Measurements from ENCODE around the gene LSM3. TPM values are rescaled to one million over a fixed set of nuclear protein-coding genes. Genes with fewer than 3 reads are reported as not detected.
A peak's percentile ranks its signal among the peaks of the same experiment; 100 is the strongest.

Gene LSM3
- total RNA-seq, 1 donor from 2014 or later: 9.5 TPM

DNA sequence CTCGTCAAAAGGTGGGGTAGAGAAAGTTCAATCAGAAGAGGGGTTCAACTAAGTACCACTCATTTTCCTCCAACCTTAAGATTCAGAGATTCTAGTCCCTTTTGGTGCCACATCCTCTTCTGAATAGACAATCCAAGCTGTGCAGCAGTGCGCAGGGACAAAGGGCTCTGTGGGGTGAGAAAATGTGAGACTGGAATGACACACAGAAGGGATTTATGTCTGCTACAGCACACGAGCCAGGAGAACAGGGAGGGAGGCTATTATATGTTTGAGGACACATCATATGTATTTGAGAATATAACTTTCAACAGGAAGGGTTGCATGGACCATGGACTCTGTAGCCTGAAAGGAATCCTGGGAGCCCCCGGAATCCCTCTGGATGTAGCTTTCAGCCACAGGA, 33.0 kb downstream of the LSM3 start:
- no peak for TF ChIP-seq EZH2 (IDR thresholded peaks at IDR 0.05; ENCODE audit: insufficient read depth, low read length)
- TF ChIP-seq, protein P1, sequence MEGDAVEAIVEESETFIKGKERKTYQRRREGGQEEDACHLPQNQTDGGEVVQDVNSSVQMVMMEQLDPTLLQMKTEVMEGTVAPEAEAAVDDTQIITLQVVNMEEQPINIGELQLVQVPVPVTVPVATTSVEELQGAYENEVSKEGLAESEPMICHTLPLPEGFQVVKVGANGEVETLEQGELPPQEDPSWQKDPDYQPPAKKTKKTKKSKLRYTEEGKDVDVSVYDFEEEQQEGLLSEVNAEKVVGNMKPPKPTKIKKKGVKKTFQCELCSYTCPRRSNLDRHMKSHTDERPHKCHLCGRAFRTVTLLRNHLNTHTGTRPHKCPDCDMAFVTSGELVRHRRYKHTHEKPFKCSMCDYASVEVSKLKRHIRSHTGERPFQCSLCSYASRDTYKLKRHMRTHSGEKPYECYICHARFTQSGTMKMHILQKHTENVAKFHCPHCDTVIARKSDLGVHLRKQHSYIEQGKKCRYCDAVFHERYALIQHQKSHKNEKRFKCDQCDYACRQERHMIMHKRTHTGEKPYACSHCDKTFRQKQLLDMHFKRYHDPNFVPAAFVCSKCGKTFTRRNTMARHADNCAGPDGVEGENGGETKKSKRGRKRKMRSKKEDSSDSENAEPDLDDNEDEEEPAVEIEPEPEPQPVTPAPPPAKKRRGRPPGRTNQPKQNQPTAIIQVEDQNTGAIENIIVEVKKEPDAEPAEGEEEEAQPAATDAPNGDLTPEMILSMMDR (IDR thresholded peaks at IDR 0.05; ENCODE audit: insufficient read depth, low read depth, low read length): no peak
- Histone ChIP-seq H3K9ac (ENCODE audit: low read length) (peak overlapping the region; percentile 30), H4K20me1 (ENCODE audit: insufficient read depth, low read length) (no peaks in the 10 kb centered on the region), H3K27ac (ENCODE audit: low read depth, low read length) (peak overlapping the region; percentile 59), H2AFZ (ENCODE audit: low read depth, low read length) (no peak overlapping the region), H3K4me1 (ENCODE audit: insufficient read depth, low read length) (peaks cover 41% of the 10 kb centered on the region), H3K36me3 (ENCODE audit: insufficient read depth, low read length) (no peaks in the 10 kb centered on the region), H3K79me2 (ENCODE audit: insufficient read depth, low read length) (no peaks in the 10 kb centered on the region), H3K27me3 (ENCODE audit: insufficient read depth, low read length) (no peaks in the 10 kb centered on the region), H3K9me3 (ENCODE audit: insufficient read depth, low read depth, low read length) (no peaks in the 10 kb centered on the region), H3K4me3 (ENCODE audit: insufficient read depth, low read depth, low read length) (no peak overlapping the region), H3K4me2 (ENCODE audit: low read length) (peak overlapping the region; percentile 60)
- no peak overlapping the region for H3K27ac Mint-ChIP-seq (ENCODE audit: unreplicated experiment)
- no peaks in the 10 kb centered on the region for H3K9me3 Mint-ChIP-seq (ENCODE audit: unreplicated experiment)
- H3K4me3 Mint-ChIP-seq (ENCODE audit: unreplicated experiment): no peak overlapping the region
- peaks cover 20% of the 10 kb centered on the region for H3K4me1 Mint-ChIP-seq (ENCODE audit: low read depth, unreplicated experiment)
- H3K36me3 Mint-ChIP-seq (ENCODE audit: low read depth, unreplicated experiment): no peaks in the 10 kb centered on the region
- no peak for FAIRE-seq
- no peak for DNase-seq (ENCODE audit: low read depth)
- peaks cover 6% of the 10 kb centered on the region for H3K27me3 Mint-ChIP-seq (ENCODE audit: low read depth, unreplicated experiment)

DNA sequence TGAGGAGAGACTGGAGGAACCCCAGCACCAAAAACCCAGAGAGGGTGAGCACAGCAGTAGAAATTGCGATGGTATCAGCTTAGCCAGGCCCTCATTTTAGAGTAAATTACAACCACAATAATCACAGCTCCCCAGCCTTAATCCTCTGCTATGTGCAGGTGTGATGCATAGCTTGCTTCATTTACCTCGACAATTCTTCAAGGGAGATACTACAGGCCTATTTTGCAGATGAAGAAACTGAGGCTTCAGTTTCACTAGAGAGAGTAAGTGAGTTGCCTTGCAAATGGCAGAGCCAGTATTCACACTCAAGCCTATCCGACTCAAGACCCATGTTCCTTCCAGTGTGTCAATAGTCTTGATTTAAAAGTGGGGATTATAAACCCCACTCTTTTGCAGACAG, 33.4 kb downstream of the LSM3 start:
- no peak overlapping the region for H2AFZ ChIP-seq (ENCODE audit: low read depth, low read length)
- H3K4me1 ChIP-seq (ENCODE audit: insufficient read depth, low read length): peaks cover 41% of the 10 kb centered on the region
- H3K9ac ChIP-seq (ENCODE audit: low read length): no peak overlapping the region
- H3K27me3 ChIP-seq (ENCODE audit: insufficient read depth, low read length): no peaks in the 10 kb centered on the region
- Mint-ChIP-seq H3K4me1 (ENCODE audit: low read depth, unreplicated experiment) (peaks cover 20% of the 10 kb centered on the region), H3K27ac (ENCODE audit: unreplicated experiment) (no peak overlapping the region), H3K4me3 (ENCODE audit: unreplicated experiment) (no peak overlapping the region), H3K9me3 (ENCODE audit: unreplicated experiment) (no peaks in the 10 kb centered on the region), H3K27me3 (ENCODE audit: low read depth, unreplicated experiment) (peaks cover 6% of the 10 kb centered on the region), H3K36me3 (ENCODE audit: low read depth, unreplicated experiment) (no peaks in the 10 kb centered on the region)
- H3K4me3 ChIP-seq (ENCODE audit: insufficient read depth, low read depth, low read length): no peak overlapping the region
- no peak for TF ChIP-seq EZH2 (IDR thresholded peaks at IDR 0.05; ENCODE audit: insufficient read depth, low read length)
- TF ChIP-seq, protein P1 (IDR thresholded peaks at IDR 0.05; ENCODE audit: insufficient read depth, low read depth, low read length): no peak
- H3K27ac ChIP-seq (ENCODE audit: low read depth, low read length): no peak overlapping the region
- FAIRE-seq (no peak), DNase-seq (ENCODE audit: low read depth) (no peak)
- no peaks in the 10 kb centered on the region for H3K79me2 ChIP-seq (ENCODE audit: insufficient read depth, low read length)
- H3K36me3 ChIP-seq (ENCODE audit: insufficient read depth, low read length): no peaks in the 10 kb centered on the region
- H4K20me1 ChIP-seq (ENCODE audit: insufficient read depth, low read length): no peaks in the 10 kb centered on the region
- H3K9me3 ChIP-seq (ENCODE audit: insufficient read depth, low read depth, low read length): no peaks in the 10 kb centered on the region
- peak overlapping the region; percentile 60 for H3K4me2 ChIP-seq (ENCODE audit: low read length)

DNA sequence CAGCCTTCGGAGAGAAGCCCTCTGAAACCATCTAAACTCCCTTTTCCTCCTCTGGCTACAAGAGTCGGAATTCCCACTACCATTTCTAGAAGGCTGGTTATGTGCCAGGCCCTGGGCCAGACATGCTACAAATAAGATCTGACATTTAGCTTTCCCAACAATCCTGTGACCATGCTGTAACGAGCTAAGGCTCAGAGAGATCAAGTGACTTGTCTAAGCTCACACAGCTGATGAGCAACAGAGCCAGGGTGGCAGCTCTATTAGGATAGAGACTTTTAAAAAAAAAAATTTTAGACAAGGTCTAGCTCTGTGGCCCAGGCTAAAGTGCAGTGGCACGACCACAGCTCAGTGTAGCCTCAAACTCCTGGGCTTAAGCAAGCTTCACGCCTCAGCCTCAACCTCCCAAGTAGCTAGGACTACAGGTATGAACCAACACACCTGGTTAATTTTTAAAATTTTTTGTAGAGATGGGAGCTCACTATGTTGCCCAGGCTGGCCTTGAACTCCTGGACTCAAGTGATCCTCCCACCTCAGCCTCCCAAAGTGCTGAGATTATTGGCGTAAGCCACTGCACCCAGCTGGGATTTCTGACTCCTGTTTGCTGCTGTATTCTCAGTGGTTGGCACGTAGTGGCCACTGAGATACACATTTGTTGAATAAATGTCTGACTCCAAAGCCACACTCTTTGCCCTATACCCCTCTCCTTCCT, 34.6 kb downstream of the LSM3 start:
- no peak overlapping the region for H3K27ac ChIP-seq (ENCODE audit: low read depth, low read length)
- Mint-ChIP-seq H3K27ac (ENCODE audit: unreplicated experiment) (no peak overlapping the region), H3K27me3 (ENCODE audit: low read depth, unreplicated experiment) (peaks cover 6% of the 10 kb centered on the region), H3K9me3 (ENCODE audit: unreplicated experiment) (no peaks in the 10 kb centered on the region), H3K36me3 (ENCODE audit: low read depth, unreplicated experiment) (no peaks in the 10 kb centered on the region), H3K4me1 (ENCODE audit: low read depth, unreplicated experiment) (peaks cover 20% of the 10 kb centered on the region), H3K4me3 (ENCODE audit: unreplicated experiment) (no peak overlapping the region)
- no peak overlapping the region for H2AFZ ChIP-seq (ENCODE audit: low read depth, low read length)
- FAIRE-seq (no peak), DNase-seq (ENCODE audit: low read depth) (no peak)
- H3K27me3 ChIP-seq (ENCODE audit: insufficient read depth, low read length): no peaks in the 10 kb centered on the region
- H3K4me1 ChIP-seq (ENCODE audit: insufficient read depth, low read length): peaks cover 41% of the 10 kb centered on the region
- H3K4me3 ChIP-seq (ENCODE audit: insufficient read depth, low read depth, low read length): no peak overlapping the region
- no peaks in the 10 kb centered on the region for H4K20me1 ChIP-seq (ENCODE audit: insufficient read depth, low read length)
- H3K9me3 ChIP-seq (ENCODE audit: insufficient read depth, low read depth, low read length): no peaks in the 10 kb centered on the region
- no peak for TF ChIP-seq EZH2 (IDR thresholded peaks at IDR 0.05; ENCODE audit: insufficient read depth, low read length)
- TF ChIP-seq, protein P1 (IDR thresholded peaks at IDR 0.05; ENCODE audit: insufficient read depth, low read depth, low read length): no peak
- no peaks in the 10 kb centered on the region for H3K79me2 ChIP-seq (ENCODE audit: insufficient read depth, low read length)
- no peak overlapping the region for H3K4me2 ChIP-seq (ENCODE audit: low read length)
- no peaks in the 10 kb centered on the region for H3K36me3 ChIP-seq (ENCODE audit: insufficient read depth, low read length)
- H3K9ac ChIP-seq (ENCODE audit: low read length): no peak overlapping the region

Data from astrocyte (in vitro differentiated cells and primary cell).